HFFc6 (cell line): ENCODE data around the gene UBE2L3. TPM values are rescaled to one million over a fixed set of nuclear protein-coding genes. Genes with fewer than 3 reads are reported as not detected.
A peak's percentile ranks its signal among the peaks of the same experiment; 100 is the strongest.

Source experiments
- DNase-seq: peaks from one replicate; pipeline ENCODE4 v3.0.0-alpha.2; 2018
- H3K27ac Mint-ChIP-seq: 2 replicates; pipeline ENCODE4 v1.8.0; 2020; ENCODE audit warnings: mild to moderate bottlenecking, mixed read lengths
- H3K27me3 Mint-ChIP-seq: 2 replicates; pipeline ENCODE4 v1.8.0; 2021; ENCODE audit warnings: mild to moderate bottlenecking, moderate library complexity, mixed read lengths; ENCODE audit not compliant: insufficient read depth
- H3K36me3 Mint-ChIP-seq: 2 replicates; pipeline ENCODE4 v1.8.0; 2021; ENCODE audit warnings: low read depth, mixed read lengths
- H3K4me1 Mint-ChIP-seq: 2 replicates; pipeline ENCODE4 v1.8.0; 2020; ENCODE audit warnings: low read depth, mixed read lengths
- H3K4me3 Mint-ChIP-seq: 2 replicates; pipeline ENCODE4 v1.8.0; 2020; ENCODE audit warnings: mild to moderate bottlenecking, moderate library complexity, mixed read lengths
- H3K9me3 Mint-ChIP-seq: 2 replicates; pipeline ENCODE4 v1.8.0; 2020; ENCODE audit warnings: mild to moderate bottlenecking, mixed read lengths
- total RNA-seq, 6 experiments: library from RNA; stranded (reverse); fragmentation: NEBNext Ultra II Directional; extraction: Animal tissue kit (Norgen Biotek cat#: 25700); gene quantifications; 2 replicates in 1 of 6; 3 replicates in 5 of 6; pipeline ENCODE4 v1.2.3, GENCODE V29; 2021
- TF ChIP-seq, protein P1 (sequence below): fragments of 200-600 bp; sonication (generic); IDR thresholded peaks from 2 replicates; pipeline ENCODE4 v1.5.0; 2021; ENCODE audit warnings: antibody characterized with exemption, mild to moderate bottlenecking

Gene UBE2L3
- total RNA-seq, 6 experiments from 2014 or later, result 82.7 to 93.3 (median 88.7) TPM

DNA sequence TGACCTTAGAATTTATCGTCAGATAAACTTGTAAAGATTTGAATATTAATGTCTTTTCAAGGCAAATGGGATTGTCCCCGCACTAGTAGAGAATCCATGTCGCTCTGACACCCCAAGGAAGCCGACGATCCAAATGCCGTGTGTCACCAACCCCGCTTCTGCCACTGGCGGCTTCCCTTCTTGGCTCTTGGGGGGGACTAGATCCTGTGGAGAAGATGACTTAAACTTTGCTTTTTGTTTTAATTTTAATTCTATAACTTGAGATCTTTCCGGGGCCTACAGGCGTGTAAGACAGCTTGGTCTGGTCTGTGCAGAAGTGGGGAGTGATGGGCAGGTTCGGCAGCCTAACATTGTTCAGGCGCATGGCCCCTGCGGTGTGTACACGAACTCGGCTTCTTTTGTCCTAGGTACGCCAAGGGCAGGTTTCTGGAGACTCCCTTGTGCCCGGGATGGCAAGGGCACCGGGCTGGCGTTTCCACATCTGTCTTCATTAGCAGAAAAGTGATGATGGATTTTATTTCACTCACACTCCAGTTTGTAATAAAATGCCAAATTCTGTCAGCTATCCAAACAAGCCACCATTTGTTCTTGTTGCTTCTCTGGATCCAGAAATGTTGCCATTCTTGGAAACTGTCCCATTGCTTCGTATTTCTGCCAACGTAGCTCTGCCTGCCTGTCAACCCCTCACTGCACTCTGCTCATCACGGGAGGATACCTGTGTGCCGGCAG, 55.6 kb downstream of the UBE2L3 start:
- Mint-ChIP-seq H3K4me1 (peaks cover 26% of the 10 kb centered on the region), H3K27ac (peak overlapping the region; percentile 9), H3K27me3 (peaks cover 16% of the 10 kb centered on the region), H3K9me3 (no peaks in the 10 kb centered on the region; the same call in 1 of the 2 replicates), H3K36me3 (peaks cover 4% of the 10 kb centered on the region), H3K4me3 (0 out of 2 replicates have a peak overlapping the region, but pooled peaks have one; percentile 15)
- TF ChIP-seq, protein P1, sequence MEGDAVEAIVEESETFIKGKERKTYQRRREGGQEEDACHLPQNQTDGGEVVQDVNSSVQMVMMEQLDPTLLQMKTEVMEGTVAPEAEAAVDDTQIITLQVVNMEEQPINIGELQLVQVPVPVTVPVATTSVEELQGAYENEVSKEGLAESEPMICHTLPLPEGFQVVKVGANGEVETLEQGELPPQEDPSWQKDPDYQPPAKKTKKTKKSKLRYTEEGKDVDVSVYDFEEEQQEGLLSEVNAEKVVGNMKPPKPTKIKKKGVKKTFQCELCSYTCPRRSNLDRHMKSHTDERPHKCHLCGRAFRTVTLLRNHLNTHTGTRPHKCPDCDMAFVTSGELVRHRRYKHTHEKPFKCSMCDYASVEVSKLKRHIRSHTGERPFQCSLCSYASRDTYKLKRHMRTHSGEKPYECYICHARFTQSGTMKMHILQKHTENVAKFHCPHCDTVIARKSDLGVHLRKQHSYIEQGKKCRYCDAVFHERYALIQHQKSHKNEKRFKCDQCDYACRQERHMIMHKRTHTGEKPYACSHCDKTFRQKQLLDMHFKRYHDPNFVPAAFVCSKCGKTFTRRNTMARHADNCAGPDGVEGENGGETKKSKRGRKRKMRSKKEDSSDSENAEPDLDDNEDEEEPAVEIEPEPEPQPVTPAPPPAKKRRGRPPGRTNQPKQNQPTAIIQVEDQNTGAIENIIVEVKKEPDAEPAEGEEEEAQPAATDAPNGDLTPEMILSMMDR, result no peak
- DNase-seq, result no peak

DNA sequence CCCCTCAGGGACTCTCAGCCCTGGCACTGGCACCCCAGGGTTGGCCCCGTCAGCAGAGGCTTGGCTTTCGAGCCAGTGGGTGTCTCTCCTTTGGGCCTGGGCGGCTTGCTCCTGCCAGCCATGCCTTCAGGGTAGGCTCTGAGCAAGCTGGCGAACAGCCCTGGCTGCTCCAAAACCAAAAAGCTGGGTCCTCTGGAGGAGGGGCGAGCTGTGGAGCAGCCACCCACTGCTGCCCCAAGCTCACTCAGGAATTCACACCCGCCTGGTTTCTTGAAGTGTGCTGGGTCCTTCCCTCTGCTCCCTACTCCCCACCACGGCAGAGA, 56.1 kb downstream of the UBE2L3 start:
- no peak overlapping the region for H3K4me3 Mint-ChIP-seq
- peaks cover 8% of the 10 kb centered on the region for H3K36me3 Mint-ChIP-seq

DNA sequence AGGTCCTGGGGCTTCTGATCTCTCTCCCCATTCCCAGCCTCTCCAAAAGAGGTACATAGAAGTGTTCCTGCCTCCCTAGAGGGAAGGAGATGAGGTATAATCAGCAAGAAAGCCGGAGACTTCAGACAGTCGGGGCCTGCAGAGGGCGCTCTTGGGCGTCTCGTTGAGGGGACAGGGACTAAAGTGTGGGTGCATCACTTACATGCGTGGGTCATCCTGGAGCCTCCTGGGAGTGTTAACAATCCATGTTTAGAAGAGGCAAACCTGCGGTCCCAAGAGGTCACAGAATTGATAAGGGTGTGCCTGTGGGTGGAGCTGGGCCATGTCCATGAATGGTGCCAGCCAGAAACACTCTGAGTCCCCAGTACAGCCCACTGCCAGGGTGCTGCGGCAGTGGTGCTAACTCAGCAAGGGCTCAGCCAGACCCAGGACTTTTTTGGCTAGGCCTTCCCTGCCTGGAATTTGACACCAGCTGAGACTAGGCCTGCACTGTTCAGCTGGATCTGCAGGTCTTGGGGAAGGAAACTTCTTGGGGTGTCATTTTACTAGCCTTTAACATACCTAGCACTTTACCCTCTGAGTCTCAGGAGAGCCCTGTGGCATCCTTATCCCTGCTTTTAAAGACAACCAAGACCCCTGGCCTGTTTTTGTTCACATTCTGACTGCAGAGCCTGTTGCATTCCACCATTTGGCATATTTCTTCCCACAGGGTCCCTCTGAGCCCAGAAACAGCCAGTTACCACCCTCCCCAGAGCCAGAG, 56.8 kb downstream of the UBE2L3 start:
- H3K27ac Mint-ChIP-seq, result peak overlapping the region; percentile 56
- TF ChIP-seq, protein P1, result peak; percentile 78
- no peak for DNase-seq
- no peak overlapping the region for H3K4me3 Mint-ChIP-seq
- peaks cover 8% of the 10 kb centered on the region for H3K36me3 Mint-ChIP-seq
- H3K9me3 Mint-ChIP-seq, result no peaks in the 10 kb centered on the region; the same call in 1 of the 2 replicates
- H3K27me3 Mint-ChIP-seq, result peaks cover 11% of the 10 kb centered on the region
- peaks cover 29% of the 10 kb centered on the region for H3K4me1 Mint-ChIP-seq

More for the DNA sequence above, 56.1 kb downstream of the UBE2L3 start:
- Mint-ChIP-seq H3K4me1 (peaks cover 29% of the 10 kb centered on the region), H3K27ac (no peak overlapping the region; the same call in 1 of the 2 replicates), H3K27me3 (peaks cover 14% of the 10 kb centered on the region), H3K9me3 (no peaks in the 10 kb centered on the region; the same call in 1 of the 2 replicates)
- TF ChIP-seq, protein P1, result no peak
- no peak for DNase-seq

DNA sequence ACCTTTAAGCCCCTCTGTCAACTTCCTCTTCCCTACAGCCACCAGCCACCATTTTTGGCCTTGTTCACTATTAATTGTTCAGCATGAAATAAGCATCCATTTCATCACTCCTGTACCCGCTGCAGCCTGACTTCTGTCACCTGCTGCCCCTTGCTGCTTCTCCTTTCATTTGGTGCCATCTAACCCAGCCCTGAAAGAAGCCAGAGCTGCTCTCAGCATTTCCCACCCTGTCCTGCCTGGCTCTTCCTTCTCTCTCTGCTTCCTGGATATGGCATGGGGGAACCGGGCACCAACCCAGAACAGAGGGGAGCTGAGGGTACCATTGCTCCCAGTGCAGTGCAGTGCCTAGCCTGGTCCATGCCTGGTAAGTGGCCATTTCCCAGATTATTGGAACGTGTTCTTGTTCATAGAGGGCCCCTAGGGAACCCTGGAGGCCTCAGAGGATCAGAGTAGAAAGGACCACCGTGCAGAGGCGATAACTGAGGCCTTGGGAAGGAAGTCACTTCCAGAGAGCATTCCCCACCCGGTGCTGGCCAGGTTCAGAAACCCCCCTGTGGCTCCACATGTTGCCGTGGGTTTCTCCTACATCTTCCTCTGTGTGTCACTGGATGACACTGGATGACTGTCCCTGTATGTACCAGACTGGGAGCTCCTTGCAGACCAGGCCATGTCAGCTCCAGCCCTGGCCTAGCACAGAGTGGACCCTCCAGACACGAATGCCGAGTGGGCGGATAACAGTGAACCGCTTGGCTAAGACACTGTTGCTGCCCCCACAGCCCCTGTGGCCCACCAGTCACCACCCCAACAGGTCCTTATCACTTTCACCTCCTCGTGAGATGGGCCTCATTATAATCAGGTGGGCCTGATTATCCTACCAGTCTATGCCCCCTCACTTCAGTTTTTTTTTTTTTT, 57.6 kb downstream of the UBE2L3 start:
- peaks cover 8% of the 10 kb centered on the region for H3K36me3 Mint-ChIP-seq
- no peak for DNase-seq
- no peak overlapping the region for H3K4me3 Mint-ChIP-seq
- H3K27ac Mint-ChIP-seq, result peak overlapping the region; percentile 56
- TF ChIP-seq, protein P1, result no peak
- peaks cover 10% of the 10 kb centered on the region for H3K27me3 Mint-ChIP-seq
- H3K9me3 Mint-ChIP-seq, result no peaks in the 10 kb centered on the region; the same call in 1 of the 2 replicates
- H3K4me1 Mint-ChIP-seq, result peaks cover 29% of the 10 kb centered on the region

DNA sequence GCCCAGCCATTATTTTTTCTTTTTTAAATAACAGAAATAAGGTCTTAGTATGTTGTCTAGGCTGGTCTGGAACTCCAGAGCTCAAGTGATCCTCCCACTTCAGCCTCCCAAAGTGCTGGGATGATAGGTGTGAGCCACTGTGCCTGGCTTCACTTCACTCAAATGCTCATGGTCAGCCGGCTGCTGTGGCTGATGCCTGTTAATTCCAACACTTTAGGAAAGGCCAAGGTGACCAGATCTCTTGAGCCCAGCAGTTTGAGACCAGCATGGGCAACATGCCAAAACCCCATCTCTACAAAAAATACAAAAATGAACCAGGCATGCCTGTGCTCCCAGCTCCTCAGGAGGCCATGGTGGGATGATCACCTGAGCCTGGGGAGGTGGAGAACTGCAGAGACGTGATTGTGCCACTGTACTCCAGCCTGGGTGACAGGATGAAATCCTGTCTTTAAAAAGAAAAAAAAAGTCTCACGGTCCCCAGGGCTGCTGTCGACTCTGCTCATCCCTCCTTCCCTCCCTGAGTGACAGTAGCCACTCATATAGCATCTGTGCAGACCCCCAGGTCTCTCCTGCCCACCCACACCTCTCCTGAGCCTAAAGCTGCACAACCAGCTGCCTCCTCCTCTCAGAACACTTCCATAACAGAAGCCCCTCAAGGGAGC, 58.7 kb downstream of the UBE2L3 start:
- H3K9me3 Mint-ChIP-seq, result no peaks in the 10 kb centered on the region; the same call in 1 of the 2 replicates
- peaks cover 10% of the 10 kb centered on the region for H3K27me3 Mint-ChIP-seq
- no peak overlapping the region for H3K4me3 Mint-ChIP-seq
- TF ChIP-seq, protein P1, result no peak
- peaks cover 8% of the 10 kb centered on the region for H3K36me3 Mint-ChIP-seq
- peak overlapping the region; percentile 7 for H3K27ac Mint-ChIP-seq
- H3K4me1 Mint-ChIP-seq, result peaks cover 29% of the 10 kb centered on the region
- no peak for DNase-seq
